ENCODE measurements around the gene TXNRD2. TPM values are rescaled to one million over a fixed set of nuclear protein-coding genes. Genes with fewer than 3 reads are reported as not detected.

Gene TXNRD2
- total RNA-seq, 1 experiment from 2014 or later, result 19.7 TPM

DNA sequence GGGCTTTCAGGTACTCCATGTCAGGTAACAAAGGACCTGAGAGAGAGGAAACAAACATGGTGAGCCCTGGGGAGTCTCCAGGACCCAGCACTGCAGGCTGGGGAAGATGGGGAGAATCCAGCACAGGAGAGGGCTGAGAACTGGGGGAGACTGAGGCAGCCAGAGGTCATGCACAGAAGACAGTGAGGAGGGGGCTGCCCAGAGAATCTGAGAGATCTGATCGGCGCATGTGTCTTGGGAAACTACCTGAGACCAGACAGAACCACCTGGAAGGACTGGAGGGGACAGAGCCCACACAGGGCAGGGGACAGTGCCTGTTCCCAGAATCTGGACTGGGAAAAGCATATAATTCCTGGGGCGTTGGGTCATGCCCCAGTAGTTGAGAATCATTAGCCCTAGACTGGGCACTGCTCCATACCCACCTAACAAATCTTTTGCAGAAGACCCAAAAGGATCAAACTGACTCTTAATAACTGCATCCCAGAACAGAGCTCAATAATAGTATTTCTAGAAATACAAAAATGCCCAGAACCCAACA is 20.0 kb downstream of the TXNRD2 start:
- Histone ChIP-seq H3K9ac (ENCODE audit: low read length) (no peak overlapping the region), H4K20me1 (ENCODE audit: insufficient read depth) (no peaks in the 10 kb centered on the region), H3K4me2 (ENCODE audit: low read length) (no peak overlapping the region), H3K36me3 (ENCODE audit: control insufficient read depth in 1 of 2, insufficient read depth in 2 of 2, low read length in 2 of 2) (no peaks in the 10 kb centered on the region), H3K4me3 (replicated peaks in 1 of 2; ENCODE audit: low read depth in 1 of 2, low read length in 2 of 2) (no peak overlapping the region), H3K79me2 (ENCODE audit: insufficient read depth, low read length) (no peaks in the 10 kb centered on the region), H2AFZ (ENCODE audit: low read depth, low read length, poor library complexity, severe bottlenecking) (no peak overlapping the region), H3K9me3 (ENCODE audit: control insufficient read depth in 1 of 2, insufficient read depth in 1 of 2, low read depth in 1 of 2, low read length in 2 of 2) (no peaks in the 10 kb centered on the region), H3K4me1 (ENCODE audit: control insufficient read depth in 1 of 2, insufficient read depth in 2 of 2, low read length in 2 of 2) (no peaks in the 10 kb centered on the region), H3K27ac (ENCODE audit: low read depth, low read length) (no peak overlapping the region), H3K9me2 (ENCODE audit: insufficient read depth) (no peaks in the 10 kb centered on the region), H3K27me3 (ENCODE audit: insufficient read depth, low read length) (no peaks in the 10 kb centered on the region)
- DNase-seq (ENCODE audit: low read depth, low spot score) (no peak), ATAC-seq (no peak)
- RAD21 ChIA-PET (ENCODE audit: low non-redundant PET in 1 of 2, low total read pairs in 2 of 2, uncharacterized antibody in 2 of 2, unreplicated experiment in 2 of 2), result no interaction called here
- CTCF ChIA-PET, result no interaction called here
- intact Hi-C loops (cut with micrococcal nuclease), result no loop called here
- POLR2A ChIA-PET, result no interaction called here
- BruUV-seq (replicated peaks), result no TSS peak
- TF ChIP-seq RAD21 (IDR thresholded peaks at IDR 0.05; ENCODE audit: low read depth), result no peak
- TF ChIP-seq, protein P1, sequence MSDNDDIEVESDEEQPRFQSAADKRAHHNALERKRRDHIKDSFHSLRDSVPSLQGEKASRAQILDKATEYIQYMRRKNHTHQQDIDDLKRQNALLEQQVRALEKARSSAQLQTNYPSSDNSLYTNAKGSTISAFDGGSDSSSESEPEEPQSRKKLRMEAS (IDR thresholded peaks at IDR 0.05), result no peak
- no peak for TF ChIP-seq EZH2 (IDR thresholded peaks at IDR 0.05)
- no peak for TF ChIP-seq ZNF274 (IDR thresholded peaks at IDR 0.05; ENCODE audit: low read depth, low read length)
- no peak for TF ChIP-seq EGR1 (IDR thresholded peaks at IDR 0.05; ENCODE audit: low read depth)
- TF ChIP-seq SIN3A (IDR thresholded peaks at IDR 0.05; ENCODE audit: low read depth), result no peak
- TF ChIP-seq POLR2A (IDR thresholded peaks at IDR 0.05; ENCODE audit: borderline replicate concordance, extremely low read depth, insufficient read depth, insufficient read length), result no peak

DNA sequence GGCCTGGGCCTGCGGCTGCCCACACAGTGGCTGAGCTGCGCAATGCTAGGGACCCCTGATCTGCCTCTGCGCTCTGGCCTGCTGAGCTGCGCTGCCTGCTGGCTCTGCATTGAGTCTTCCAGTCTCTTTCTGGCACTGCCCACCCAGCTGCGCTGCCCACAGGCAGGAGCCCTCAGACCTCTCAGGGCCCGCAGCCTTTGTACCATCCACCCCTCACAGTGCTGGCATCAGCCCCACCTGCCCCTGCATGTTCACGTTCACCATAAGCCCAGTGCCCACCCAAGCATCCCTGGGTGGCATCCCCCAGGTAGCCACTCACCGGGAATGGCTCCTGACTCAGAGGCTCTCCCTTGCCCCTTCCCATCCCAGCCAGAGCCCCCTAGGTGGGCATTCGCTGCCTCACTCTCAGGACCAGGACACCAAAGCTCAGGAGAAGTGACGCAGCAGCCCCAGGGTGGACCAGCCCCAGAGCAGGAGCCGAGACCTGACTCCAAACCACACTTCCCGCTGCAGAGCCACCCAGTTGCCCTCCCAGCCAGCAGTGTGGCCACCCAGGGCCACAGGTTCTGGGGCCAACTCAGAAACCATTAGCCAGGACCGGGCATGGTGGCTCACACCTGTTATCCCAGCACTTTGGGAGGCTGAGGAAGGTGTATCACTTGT is 21.8 kb downstream of the TXNRD2 start:
- no peak for ATAC-seq
- Histone ChIP-seq H2AFZ (ENCODE audit: low read depth, low read length, poor library complexity, severe bottlenecking) (no peak overlapping the region), H3K27me3 (ENCODE audit: insufficient read depth, low read length) (no peaks in the 10 kb centered on the region), H4K20me1 (ENCODE audit: insufficient read depth) (no peaks in the 10 kb centered on the region), H3K4me3 (replicated peaks in 1 of 2; ENCODE audit: low read depth in 1 of 2, low read length in 2 of 2) (no peak overlapping the region), H3K4me1 (ENCODE audit: control insufficient read depth in 1 of 2, insufficient read depth in 2 of 2, low read length in 2 of 2) (no peaks in the 10 kb centered on the region), H3K9me2 (ENCODE audit: insufficient read depth) (no peaks in the 10 kb centered on the region), H3K79me2 (ENCODE audit: insufficient read depth, low read length) (no peaks in the 10 kb centered on the region), H3K36me3 (ENCODE audit: control insufficient read depth in 1 of 2, insufficient read depth in 2 of 2, low read length in 2 of 2) (no peaks in the 10 kb centered on the region), H3K4me2 (ENCODE audit: low read length) (no peak overlapping the region), H3K9ac (ENCODE audit: low read length) (no peak overlapping the region), H3K27ac (ENCODE audit: low read depth, low read length) (no peak overlapping the region), H3K9me3 (ENCODE audit: control insufficient read depth in 1 of 2, insufficient read depth in 1 of 2, low read depth in 1 of 2, low read length in 2 of 2) (no peaks in the 10 kb centered on the region)
- no TSS peak for BruUV-seq (replicated peaks)
- CTCF ChIA-PET, result interaction anchor here (2.0 kb wide), 1 partner anchor 9 kb away, joined by 7 read pairs; no protein-coding TSS in a partner anchor
- RAD21 ChIA-PET (ENCODE audit: low non-redundant PET in 1 of 2, low total read pairs in 2 of 2, uncharacterized antibody in 2 of 2, unreplicated experiment in 2 of 2), result no interaction called here
- intact Hi-C loops (cut with micrococcal nuclease), result no loop called here
- TF ChIP-seq EZH2phosphoT487 (IDR thresholded peaks at IDR 0.05; ENCODE audit: borderline replicate concordance), result no peak
- no peak for TF ChIP-seq ZNF274 (IDR thresholded peaks at IDR 0.05; ENCODE audit: low read depth, low read length)
- TF ChIP-seq CEBPB (IDR thresholded peaks at IDR 0.05; ENCODE audit: low read depth), result no peak
- no peak for TF ChIP-seq EZH2 (IDR thresholded peaks at IDR 0.05)
- POLR2A ChIA-PET, result no interaction called here
- no peak for DNase-seq (ENCODE audit: low read depth, low spot score)

Data from HCT116 (cell line).